ENCODE data around the gene PHF19.

PHF19 gene

GRCh38 chr9:120852240-120853010 is 24.6 kb downstream of the PHF19 start:
- no peak for DNase-seq

GRCh38 chr9:120851449-120851848 is 25.5 kb downstream of the PHF19 start:
- DNase-seq, result no peak

GRCh38 chr9:120850315-120850714 is 26.7 kb downstream of the PHF19 start:
- no peak for DNase-seq

GRCh38 chr9:120846906-120847305 is 30.1 kb downstream of the PHF19 start:
- no peak for DNase-seq

GRCh38 chr9:120846251-120846889 is 30.6 kb downstream of the PHF19 start:
- peak in 2 of 5 donors; percentile 29 to 82 for DNase-seq

GRCh38 chr9:120845255-120845654 is 31.7 kb downstream of the PHF19 start:
- peak in 1 of 5 donors; percentile 70 for DNase-seq

GRCh38 chr9:120842685-120843485 is 34.1 kb downstream of the PHF19 start, which contains the start of gene PSMD5:
PSMD5 (minus strand) TSS chr9:120842922; CDS start chr9:120842909, 13 bp downstream.
- DNase-seq, result peak; percentile 94 to 98 (median 95)

- no peak for DNase-seq
These were observed 34.9 kb downstream of the PHF19 start for GRCh38 chr9:120841930-120842684.

- DNase-seq, result no peak
These were observed 37.8 kb downstream of the PHF19 start for GRCh38 chr9:120839146-120839545.

- no peak for DNase-seq
These were observed 39.1 kb downstream of the PHF19 start for GRCh38 chr9:120837921-120838320.

GRCh38 chr9:120833325-120833724 is 43.7 kb downstream of the PHF19 start:
- no peak for DNase-seq

GRCh38 chr9:120832807-120833206 is 44.2 kb downstream of the PHF19 start:
- DNase-seq, result no peak

GRCh38 chr9:120830865-120831264 is 46.1 kb downstream of the PHF19 start:
- no peak for DNase-seq

- no peak for DNase-seq
These were observed 46.8 kb downstream of the PHF19 start for GRCh38 chr9:120830151-120830550.

- no peak for DNase-seq
These were observed 47.3 kb downstream of the PHF19 start for GRCh38 chr9:120829650-120830049.

- DNase-seq, result no peak
These were observed 56.9 kb downstream of the PHF19 start for GRCh38 chr9:120820095-120820494.

GRCh38 chr9:120818595-120818994 is 58.4 kb downstream of the PHF19 start:
- no peak for DNase-seq

- no peak for DNase-seq
These were observed 61.9 kb downstream of the PHF19 start for GRCh38 chr9:120815075-120815474.

- no peak for DNase-seq
These were observed 68.1 kb downstream of the PHF19 start for GRCh38 chr9:120808931-120809330.

GRCh38 chr9:120807607-120808379 is 69.2 kb downstream of the PHF19 start:
- DNase-seq, result no peak
